HG03103 (cell line): ENCODE measurements around the gene MMAB.

Source experiments
- ATAC-seq: cut with Tn5 transposase; IDR thresholded peaks from one replicate; pipeline ENCODE4 v1.9.1; 2021; ENCODE audit warnings: low read depth; ENCODE audit not compliant: unreplicated experiment

The MMAB gene

GRCh38 chr12:109562871-109563270 lies 10.4 kb downstream of the MMAB start:
- ATAC-seq, result no peak

- no peak for ATAC-seq
Measured at GRCh38 chr12:109561711-109562030, 11.6 kb downstream of the MMAB start.

- ATAC-seq, result no peak
Measured at GRCh38 chr12:109560867-109561710, 12.2 kb downstream of the MMAB start.

GRCh38 chr12:109559601-109560000 lies 13.7 kb downstream of the MMAB start:
- no peak for ATAC-seq

GRCh38 chr12:109559200-109559505 lies 14.2 kb downstream of the MMAB start:
- no peak for ATAC-seq

GRCh38 chr12:109558374-109559199 lies 14.7 kb downstream of the MMAB start:
- ATAC-seq, result no peak

- no peak for ATAC-seq
Measured at GRCh38 chr12:109557805-109558204, 15.5 kb downstream of the MMAB start.

GRCh38 chr12:109557200-109557599 lies 16.1 kb downstream of the MMAB start:
- ATAC-seq, result no peak

- ATAC-seq, result no peak
Measured at GRCh38 chr12:109555431-109556315, 17.6 kb downstream of the MMAB start.

- ATAC-seq, result no peak
Measured at GRCh38 chr12:109554761-109555160, 18.5 kb downstream of the MMAB start.

GRCh38 chr12:109553906-109554500 lies 19.3 kb downstream of the MMAB start:
- ATAC-seq, result no peak

- ATAC-seq, result no peak
Measured at GRCh38 chr12:109553483-109553882, 19.8 kb downstream of the MMAB start.

GRCh38 chr12:109552971-109553370 lies 20.3 kb downstream of the MMAB start:
- ATAC-seq, result no peak

GRCh38 chr12:109551108-109551507 lies 22.2 kb downstream of the MMAB start:
- no peak for ATAC-seq

GRCh38 chr12:109550281-109550680 lies 23.0 kb downstream of the MMAB start:
- no peak for ATAC-seq

GRCh38 chr12:109549613-109550270 lies 23.6 kb downstream of the MMAB start:
- no peak for ATAC-seq

GRCh38 chr12:109548258-109548657 lies 25.0 kb downstream of the MMAB start:
- ATAC-seq, result no peak

GRCh38 chr12:109547286-109547685 lies 26.0 kb downstream of the MMAB start:
- no peak for ATAC-seq

- ATAC-seq, result no peak
Measured at GRCh38 chr12:109545826-109546225, 27.5 kb downstream of the MMAB start.

GRCh38 chr12:109544955-109545531 lies 28.3 kb downstream of the MMAB start:
- no peak for ATAC-seq
